Loucy (cell line): ENCODE measurements around the gene SLC39A13.

Source experiments
- H2AFZ ChIP-seq: fragments of 200-600 bp; sonication (generic); 2 replicates; pipeline ENCODE4 v1.6.0; 2016; ENCODE audit warnings: antibody characterized with exemption, mild to moderate bottlenecking, low read length, moderate library complexity
- H3F3A ChIP-seq: fragments of 200-600 bp; 2 replicates; pipeline ENCODE4 v1.6.0; 2016; ENCODE audit warnings: antibody characterized with exemption, low read depth, mild to moderate bottlenecking
- H3K27me3 ChIP-seq: fragments of 200-600 bp; sonication (generic); 2 replicates; pipeline ENCODE4 v1.6.1; 2014; ENCODE audit warnings: low read length, mild to moderate bottlenecking; ENCODE audit not compliant: insufficient read depth, poor library complexity, severe bottlenecking
- H3K36me3 ChIP-seq: fragments of 200-600 bp; sonication (generic); 2 replicates; pipeline ENCODE4 v1.6.1; 2016; ENCODE audit warnings: low read length; ENCODE audit not compliant: insufficient read depth
- H3K4me1 ChIP-seq: fragments of 200-600 bp; sonication (generic); 2 replicates; pipeline ENCODE4 v1.5.1; 2014; ENCODE audit warnings: low read length, mild to moderate bottlenecking; ENCODE audit not compliant: insufficient read depth, poor library complexity, severe bottlenecking
- H3K4me2 ChIP-seq: fragments of 200-600 bp; sonication (generic); 2 replicates; pipeline ENCODE4 v1.6.0; 2014; ENCODE audit warnings: antibody characterized with exemption, low read length, low read depth, mild to moderate bottlenecking; ENCODE audit not compliant: poor library complexity, severe bottlenecking
- H3K4me3 ChIP-seq: fragments of 200-600 bp; sonication (generic); 2 replicates; pipeline ENCODE4 v1.5.1; 2014; ENCODE audit warnings: low read length, mild to moderate bottlenecking, mixed read lengths; ENCODE audit not compliant: poor library complexity, severe bottlenecking
- H3K79me2 ChIP-seq: fragments of 200-600 bp; sonication (generic); 2 replicates; pipeline ENCODE4 v1.6.1; 2014; ENCODE audit warnings: low read length; ENCODE audit not compliant: insufficient read depth
- H3K9ac ChIP-seq: fragments of 200-600 bp; sonication (generic); 2 replicates; pipeline ENCODE4 v1.6.0; 2014; ENCODE audit warnings: mild to moderate bottlenecking, low read depth, low read length, moderate library complexity; ENCODE audit not compliant: poor library complexity, severe bottlenecking
- H3K9me2 ChIP-seq: fragments of 200-600 bp; sonication (generic); replicated peaks from 2 replicates; pipeline ENCODE4 v1.6.1; 2016; ENCODE audit warnings: low read depth, low read length, mixed read lengths
- H3K9me3 ChIP-seq: fragments of 200-600 bp; sonication (generic); 2 replicates; pipeline ENCODE4 v1.6.1; 2014; ENCODE audit warnings: mild to moderate bottlenecking, antibody characterized with exemption, low read length, low read depth; ENCODE audit not compliant: insufficient read depth
- H4K20me1 ChIP-seq: fragments of 200-600 bp; sonication (generic); 2 replicates; pipeline ENCODE4 v1.6.0; 2014; ENCODE audit warnings: antibody characterized with exemption, low read length, mild to moderate bottlenecking; ENCODE audit not compliant: insufficient read depth, poor library complexity, severe bottlenecking
- CTCF ChIP-seq: fragments of 200-600 bp; sonication (generic); conservative IDR thresholded peaks from 2 replicates; pipeline ENCODE4 v1.5.1; 2014; ENCODE audit warnings: mild to moderate bottlenecking, antibody characterized with exemption, low read length
- EZH2phosphoT487 ChIP-seq: fragments of 200-600 bp; IDR thresholded peaks from 2 replicates; pipeline ENCODE4 v1.6.1; 2018; ENCODE audit warnings: antibody characterized with exemption, mild to moderate bottlenecking, moderate library complexity, borderline replicate concordance

SLC39A13 gene

GRCh38 chr11:47366020-47366490 is 42.3 kb upstream of the SLC39A13 start:
- no peak overlapping the region for H3K4me3 ChIP-seq
- H3K9me2 ChIP-seq: no peaks in the 10 kb centered on the region
- H2AFZ ChIP-seq: peak overlapping the region; percentile 39; the same call in 1 of the 2 replicates
- H3K9ac ChIP-seq: no peak overlapping the region
- TF ChIP-seq EZH2phosphoT487 (no peak), CTCF (no peak)
- H4K20me1 ChIP-seq: no peaks in the 10 kb centered on the region
- H3K4me1 ChIP-seq: peaks cover 9% of the 10 kb centered on the region
- H3K36me3 ChIP-seq: no peaks in the 10 kb centered on the region
- no peaks in the 10 kb centered on the region for H3K79me2 ChIP-seq
- no peaks in the 10 kb centered on the region for H3K27me3 ChIP-seq
- H3K9me3 ChIP-seq: no peaks in the 10 kb centered on the region
- no peak overlapping the region for H3K4me2 ChIP-seq
- H3F3A ChIP-seq: no peaks in the 10 kb centered on the region

DNA sequence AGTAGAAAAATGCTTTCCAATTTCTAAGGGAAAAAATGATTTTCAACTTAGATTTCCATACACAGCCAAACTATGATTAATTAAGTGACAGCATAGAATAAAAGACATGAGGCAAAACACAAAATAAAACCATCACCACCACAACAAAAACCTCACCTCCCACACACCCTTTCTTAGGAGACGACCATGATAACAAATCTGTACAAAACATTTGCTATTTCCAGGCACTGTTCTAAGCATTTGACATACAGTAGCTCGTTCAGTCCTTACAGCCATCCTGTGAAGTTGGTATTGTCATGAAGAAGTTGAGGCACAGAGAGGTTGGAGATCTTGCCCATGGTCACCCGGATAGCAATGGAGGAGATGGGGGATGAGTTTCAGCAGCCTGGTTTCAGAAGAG is 38.7 kb upstream of the SLC39A13 start:
- no peaks in the 10 kb centered on the region for H3K36me3 ChIP-seq
- no peak overlapping the region for H3K9ac ChIP-seq
- H4K20me1 ChIP-seq: no peaks in the 10 kb centered on the region
- TF ChIP-seq EZH2phosphoT487 (no peak), CTCF (no peak)
- H3K27me3 ChIP-seq: no peaks in the 10 kb centered on the region
- H3K4me3 ChIP-seq: no peak overlapping the region
- no peaks in the 10 kb centered on the region for H3K79me2 ChIP-seq
- no peak overlapping the region for H3K4me2 ChIP-seq
- no peaks in the 10 kb centered on the region for H3F3A ChIP-seq
- no peak overlapping the region for H2AFZ ChIP-seq
- no peaks in the 10 kb centered on the region for H3K9me2 ChIP-seq
- peaks cover 9% of the 10 kb centered on the region for H3K4me1 ChIP-seq
- no peaks in the 10 kb centered on the region for H3K9me3 ChIP-seq

DNA sequence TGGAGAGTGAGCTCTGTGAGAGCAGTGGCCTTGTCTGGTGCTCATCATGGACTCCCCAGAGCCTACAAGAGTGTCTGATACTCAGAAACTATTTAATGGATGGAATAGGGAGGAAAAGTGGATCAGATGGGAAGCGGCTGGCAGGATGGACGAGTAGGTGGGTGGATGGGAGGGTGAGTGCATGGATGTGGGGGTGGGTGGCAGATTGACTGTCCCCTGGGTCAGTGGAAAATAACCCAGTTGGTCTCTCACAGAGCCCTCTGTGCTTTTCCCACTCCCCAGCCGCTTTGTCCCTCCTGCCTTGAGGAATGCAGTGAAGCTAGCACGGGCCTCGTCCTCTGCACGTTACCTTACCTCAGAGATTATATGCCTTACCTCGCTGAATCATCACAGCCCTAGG is 36.0 kb upstream of the SLC39A13 start:
- Histone ChIP-seq H3F3A (no peaks in the 10 kb centered on the region), H4K20me1 (no peaks in the 10 kb centered on the region), H3K36me3 (no peaks in the 10 kb centered on the region), H3K9me2 (no peaks in the 10 kb centered on the region), H3K27me3 (no peaks in the 10 kb centered on the region), H3K9ac (no peak overlapping the region), H3K9me3 (no peaks in the 10 kb centered on the region), H3K4me3 (no peak overlapping the region), H3K4me1 (peaks cover 9% of the 10 kb centered on the region), H3K4me2 (no peak overlapping the region), H2AFZ (no peak overlapping the region; the same call in 1 of the 2 replicates), H3K79me2 (no peaks in the 10 kb centered on the region)
- TF ChIP-seq EZH2phosphoT487 (no peak), CTCF (no peak)
